ENCODE measurements around the gene CCDC117. TPM values are rescaled to one million over a fixed set of nuclear protein-coding genes. Genes with fewer than 3 reads are reported as not detected.

The CCDC117 gene
- total RNA-seq, 2 donors from 2014 or later: 40.9 TPM

DNA sequence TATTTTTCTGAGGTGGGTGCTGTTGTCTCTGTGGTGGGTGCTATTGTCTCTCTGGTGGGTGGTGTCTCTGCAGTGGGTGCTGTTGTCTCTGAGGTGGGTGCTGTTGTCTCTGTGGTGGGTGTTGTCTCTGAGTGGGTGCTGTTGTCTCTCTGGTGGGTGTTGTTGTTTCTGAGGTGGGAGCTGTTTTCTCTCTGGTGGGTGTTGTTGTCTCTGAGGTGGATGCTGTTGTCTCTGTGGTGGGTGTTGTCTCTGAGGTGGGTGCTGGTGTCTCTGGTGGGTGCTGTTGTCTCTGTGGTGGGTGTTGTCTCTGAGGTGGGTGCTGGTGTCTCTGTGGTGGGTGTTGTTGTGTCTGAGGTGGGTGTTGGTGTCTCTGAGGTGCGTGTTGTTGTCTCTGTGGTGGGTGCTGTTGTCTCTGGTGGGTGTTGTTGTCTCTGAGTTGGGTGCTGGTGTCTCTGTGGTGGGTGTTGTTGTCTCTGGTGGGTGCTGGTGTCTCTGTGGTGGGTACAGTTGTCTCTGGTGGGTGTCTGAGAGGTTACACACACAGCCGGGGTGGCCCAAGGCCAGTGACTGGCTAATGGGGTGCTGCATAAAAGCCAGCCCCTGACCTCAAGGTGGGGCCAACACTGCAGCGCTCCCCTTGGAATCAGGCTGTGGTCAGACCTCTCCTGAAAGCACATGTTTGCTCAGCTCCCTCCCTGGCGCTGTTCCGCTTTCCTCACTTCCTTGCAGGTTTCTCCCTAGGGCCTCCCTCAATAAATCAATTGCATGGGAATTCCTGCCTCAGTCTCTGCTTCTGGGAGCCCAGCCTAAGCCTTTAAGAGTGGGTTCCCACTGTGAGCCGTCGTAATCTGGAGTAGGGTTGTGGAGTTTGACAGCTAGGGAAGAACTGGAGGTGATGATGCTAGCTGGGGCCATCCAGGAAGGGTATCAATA, 58.9 kb downstream of the CCDC117 start:
- no peak overlapping the region for H3K4me3 Mint-ChIP-seq
- H3K36me3 ChIP-seq (ENCODE audit: control insufficient read depth, insufficient read depth, low read length): no peaks in the 10 kb centered on the region
- DNase-seq: no peak
- 92 to 95% methylated on average over 4 to 7 of the region's 7 CpGs for WGBS, 2 experiments (ENCODE audit: insufficient coverage in 1 of 2, insufficient read length in 1 of 2)
- H3K27me3 ChIP-seq (ENCODE audit: control insufficient read depth, insufficient read depth, low read length, poor library complexity, severe bottlenecking): no peaks in the 10 kb centered on the region
- TF ChIP-seq, protein P1, sequence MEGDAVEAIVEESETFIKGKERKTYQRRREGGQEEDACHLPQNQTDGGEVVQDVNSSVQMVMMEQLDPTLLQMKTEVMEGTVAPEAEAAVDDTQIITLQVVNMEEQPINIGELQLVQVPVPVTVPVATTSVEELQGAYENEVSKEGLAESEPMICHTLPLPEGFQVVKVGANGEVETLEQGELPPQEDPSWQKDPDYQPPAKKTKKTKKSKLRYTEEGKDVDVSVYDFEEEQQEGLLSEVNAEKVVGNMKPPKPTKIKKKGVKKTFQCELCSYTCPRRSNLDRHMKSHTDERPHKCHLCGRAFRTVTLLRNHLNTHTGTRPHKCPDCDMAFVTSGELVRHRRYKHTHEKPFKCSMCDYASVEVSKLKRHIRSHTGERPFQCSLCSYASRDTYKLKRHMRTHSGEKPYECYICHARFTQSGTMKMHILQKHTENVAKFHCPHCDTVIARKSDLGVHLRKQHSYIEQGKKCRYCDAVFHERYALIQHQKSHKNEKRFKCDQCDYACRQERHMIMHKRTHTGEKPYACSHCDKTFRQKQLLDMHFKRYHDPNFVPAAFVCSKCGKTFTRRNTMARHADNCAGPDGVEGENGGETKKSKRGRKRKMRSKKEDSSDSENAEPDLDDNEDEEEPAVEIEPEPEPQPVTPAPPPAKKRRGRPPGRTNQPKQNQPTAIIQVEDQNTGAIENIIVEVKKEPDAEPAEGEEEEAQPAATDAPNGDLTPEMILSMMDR (conservative IDR thresholded peaks at IDR 0.05): no peak
- H3K4me3 ChIP-seq (ENCODE audit: low read length): no peak overlapping the region
- no peak overlapping the region for H3K27ac Mint-ChIP-seq
- H3K4me1 ChIP-seq (ENCODE audit: control insufficient read depth, insufficient read depth, low read length): no peaks in the 10 kb centered on the region
- no peaks in the 10 kb centered on the region for H3K4me1 Mint-ChIP-seq
- H3K9ac ChIP-seq (ENCODE audit: extremely low read depth, low read length, poor library complexity, severe bottlenecking): no peak overlapping the region
- no peaks in the 10 kb centered on the region for H3K36me3 Mint-ChIP-seq (ENCODE audit: low read depth)
- no peaks in the 10 kb centered on the region for H3K9me3 ChIP-seq (ENCODE audit: control insufficient read depth, low read length)
- no peaks in the 10 kb centered on the region for H3K9me3 Mint-ChIP-seq
- H3K27ac ChIP-seq (ENCODE audit: low read depth, low read length): no peak overlapping the region
- no peaks in the 10 kb centered on the region for H3K27me3 Mint-ChIP-seq (ENCODE audit: insufficient read depth)

DNA sequence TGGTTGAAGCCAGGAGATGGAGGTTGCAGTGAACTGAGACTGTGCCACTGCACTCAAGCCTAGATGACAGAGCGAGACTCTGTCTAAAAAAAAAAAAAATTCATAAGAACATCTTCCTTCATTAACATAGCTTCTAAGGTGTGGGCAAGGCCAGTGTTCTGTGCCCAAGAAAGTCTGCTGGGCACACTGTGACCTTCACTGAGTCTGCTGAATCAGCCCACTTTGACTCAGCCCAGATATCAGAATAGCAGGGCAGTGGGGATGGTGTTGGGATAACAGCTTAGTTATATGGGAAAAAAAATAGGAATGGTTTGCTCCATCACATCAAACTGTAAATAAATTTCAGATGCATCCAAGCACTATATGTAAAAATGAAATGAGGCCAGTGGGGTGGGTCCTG, 60.2 kb downstream of the CCDC117 start:
- Histone ChIP-seq H3K9ac (ENCODE audit: extremely low read depth, low read length, poor library complexity, severe bottlenecking) (no peak overlapping the region), H3K27me3 (ENCODE audit: control insufficient read depth, insufficient read depth, low read length, poor library complexity, severe bottlenecking) (no peaks in the 10 kb centered on the region), H3K4me3 (ENCODE audit: low read length) (no peak overlapping the region), H3K4me1 (ENCODE audit: control insufficient read depth, insufficient read depth, low read length) (no peaks in the 10 kb centered on the region), H3K27ac (ENCODE audit: low read depth, low read length) (no peak overlapping the region), H3K9me3 (ENCODE audit: control insufficient read depth, low read length) (no peaks in the 10 kb centered on the region), H3K36me3 (ENCODE audit: control insufficient read depth, insufficient read depth, low read length) (no peaks in the 10 kb centered on the region)
- DNase-seq: no peak
- Mint-ChIP-seq H3K27me3 (ENCODE audit: insufficient read depth) (no peaks in the 10 kb centered on the region), H3K4me3 (no peak overlapping the region), H3K4me1 (no peaks in the 10 kb centered on the region), H3K27ac (no peak overlapping the region), H3K36me3 (ENCODE audit: low read depth) (no peaks in the 10 kb centered on the region), H3K9me3 (no peaks in the 10 kb centered on the region)
- 100% methylated on average over 1 of the region's 1 CpG; no CpG with 5 or more reads in 1 of the 2 experiments for WGBS, 2 experiments (ENCODE audit: insufficient coverage in 1 of 2, insufficient read length in 1 of 2)
- TF ChIP-seq, protein P1 (conservative IDR thresholded peaks at IDR 0.05): no peak

DNA sequence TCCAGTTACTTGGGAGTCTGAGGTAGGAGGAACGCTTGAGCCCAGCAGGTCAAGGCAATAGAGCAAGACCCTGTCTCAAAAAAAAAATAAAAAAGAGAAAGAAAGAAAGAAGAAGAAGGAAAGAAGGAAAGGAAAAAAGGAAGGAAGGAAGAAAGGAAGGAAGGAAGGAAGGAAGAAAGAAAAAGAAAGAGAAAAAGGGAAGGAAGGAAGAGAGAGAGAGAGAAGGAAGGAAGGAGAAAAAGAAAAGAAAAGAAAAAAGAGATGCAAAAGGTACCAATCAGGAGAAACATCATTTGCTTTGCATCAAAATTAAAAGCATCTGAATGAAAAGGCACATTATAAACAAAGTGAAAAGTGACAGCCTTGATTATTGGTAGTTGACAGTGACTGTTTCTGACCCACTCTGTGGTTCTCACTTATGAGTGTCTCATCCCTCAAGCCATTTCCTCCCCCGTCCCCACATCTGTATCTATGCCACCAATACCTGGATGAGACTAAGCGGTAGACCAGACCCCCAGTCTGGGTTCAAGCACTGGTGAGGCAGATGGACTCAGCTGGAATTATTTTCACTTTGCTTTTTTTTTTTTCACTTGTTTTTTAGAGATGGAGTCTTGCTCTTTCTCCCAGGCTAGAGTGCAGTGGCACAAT, 60.9 kb downstream of the CCDC117 start:
- no peaks in the 10 kb centered on the region for H3K36me3 ChIP-seq (ENCODE audit: control insufficient read depth, insufficient read depth, low read length)
- no peak overlapping the region for H3K9ac ChIP-seq (ENCODE audit: extremely low read depth, low read length, poor library complexity, severe bottlenecking)
- Mint-ChIP-seq H3K4me1 (no peaks in the 10 kb centered on the region), H3K27ac (no peak overlapping the region), H3K36me3 (ENCODE audit: low read depth) (no peaks in the 10 kb centered on the region), H3K27me3 (ENCODE audit: insufficient read depth) (no peaks in the 10 kb centered on the region), H3K4me3 (no peak overlapping the region), H3K9me3 (no peaks in the 10 kb centered on the region)
- no peaks in the 10 kb centered on the region for H3K4me1 ChIP-seq (ENCODE audit: control insufficient read depth, insufficient read depth, low read length)
- no peaks in the 10 kb centered on the region for H3K9me3 ChIP-seq (ENCODE audit: control insufficient read depth, low read length)
- H3K27me3 ChIP-seq (ENCODE audit: control insufficient read depth, insufficient read depth, low read length, poor library complexity, severe bottlenecking): no peaks in the 10 kb centered on the region
- TF ChIP-seq, protein P1 (conservative IDR thresholded peaks at IDR 0.05): no peak
- no peak overlapping the region for H3K4me3 ChIP-seq (ENCODE audit: low read length)
- 87 to 92% methylated on average over 2 to 3 of the region's 3 CpGs for WGBS, 2 experiments (ENCODE audit: insufficient coverage in 1 of 2, insufficient read length in 1 of 2)
- H3K27ac ChIP-seq (ENCODE audit: low read depth, low read length): no peak overlapping the region
- no peak for DNase-seq

Data from endodermal cell (in vitro differentiated cells).